Nephron (organoid): ENCODE measurements around the gene PNO1.

Experiments
- H3K27ac Mint-ChIP-seq, 3 experiments: 2 replicates each; pipeline ENCODE4 v1.8.0; 2020; ENCODE audit warnings: mixed read lengths in 3 of 3, mild to moderate bottlenecking in 2 of 3, moderate library complexity in 1 of 3
- H3K27me3 Mint-ChIP-seq: 2 replicates; pipeline ENCODE4 v1.8.0; 2021; ENCODE audit warnings: low read depth, mild to moderate bottlenecking, moderate library complexity, mixed read lengths
- H3K36me3 Mint-ChIP-seq: 2 replicates; pipeline ENCODE4 v1.8.0; 2020; ENCODE audit warnings: low read depth, mixed read lengths
- H3K4me1 Mint-ChIP-seq: 2 replicates; pipeline ENCODE4 v1.8.0; 2020; ENCODE audit warnings: mixed read lengths
- H3K4me3 Mint-ChIP-seq, 3 experiments: 2 replicates each; pipeline ENCODE4 v1.8.0; 2020; ENCODE audit warnings: mild to moderate bottlenecking in 3 of 3, mixed read lengths in 3 of 3, moderate library complexity in 2 of 3
- H3K9me3 Mint-ChIP-seq: 2 replicates; pipeline ENCODE4 v1.8.0; 2020; ENCODE audit warnings: mixed read lengths
- TF ChIP-seq, protein P1 (sequence below), 3 experiments: fragments of 200-600 bp; sonication (generic); IDR thresholded peaks; one replicate each; pipeline ENCODE4 v1.5.0; 2021; ENCODE audit warnings: antibody characterized with exemption in 3 of 3; ENCODE audit not compliant: unreplicated experiment in 3 of 3

The PNO1 gene

DNA sequence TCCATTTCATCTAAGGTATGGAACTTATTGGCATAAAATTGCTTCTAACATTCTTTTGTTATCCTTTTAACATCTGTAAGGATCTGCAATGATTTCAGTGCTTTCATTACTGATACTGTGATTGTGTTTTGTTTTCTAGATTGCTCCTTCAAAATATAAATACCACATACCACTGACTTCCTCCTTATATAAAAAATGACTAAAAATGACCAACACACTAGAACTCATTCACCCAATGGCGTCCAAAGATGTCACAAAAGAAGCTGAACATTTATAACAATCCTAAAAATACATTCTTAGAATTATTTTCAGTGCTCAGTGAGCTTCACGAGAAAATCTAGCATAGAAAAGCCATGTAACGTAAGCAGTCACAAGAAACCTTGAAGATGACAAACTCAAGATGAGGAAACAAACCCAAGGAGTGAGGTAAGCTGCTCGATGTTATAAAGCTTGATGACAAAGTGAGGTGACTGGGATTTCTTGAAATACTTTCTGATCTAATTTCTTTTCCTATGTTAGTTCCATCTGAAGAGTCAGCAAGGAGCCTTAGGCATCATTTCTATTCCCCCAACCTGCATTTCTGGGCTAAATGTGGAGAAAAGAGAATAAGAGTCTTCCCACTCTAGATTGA lies 42.6 kb downstream of the PNO1 start:
- H3K9me3 Mint-ChIP-seq: no peaks in the 10 kb centered on the region
- no peak overlapping the region for H3K27ac Mint-ChIP-seq
- peaks cover 29% of the 10 kb centered on the region for H3K4me1 Mint-ChIP-seq
- H3K36me3 Mint-ChIP-seq: peaks cover 3% of the 10 kb centered on the region
- H3K4me3 Mint-ChIP-seq: no peak overlapping the region
- TF ChIP-seq, protein P1, sequence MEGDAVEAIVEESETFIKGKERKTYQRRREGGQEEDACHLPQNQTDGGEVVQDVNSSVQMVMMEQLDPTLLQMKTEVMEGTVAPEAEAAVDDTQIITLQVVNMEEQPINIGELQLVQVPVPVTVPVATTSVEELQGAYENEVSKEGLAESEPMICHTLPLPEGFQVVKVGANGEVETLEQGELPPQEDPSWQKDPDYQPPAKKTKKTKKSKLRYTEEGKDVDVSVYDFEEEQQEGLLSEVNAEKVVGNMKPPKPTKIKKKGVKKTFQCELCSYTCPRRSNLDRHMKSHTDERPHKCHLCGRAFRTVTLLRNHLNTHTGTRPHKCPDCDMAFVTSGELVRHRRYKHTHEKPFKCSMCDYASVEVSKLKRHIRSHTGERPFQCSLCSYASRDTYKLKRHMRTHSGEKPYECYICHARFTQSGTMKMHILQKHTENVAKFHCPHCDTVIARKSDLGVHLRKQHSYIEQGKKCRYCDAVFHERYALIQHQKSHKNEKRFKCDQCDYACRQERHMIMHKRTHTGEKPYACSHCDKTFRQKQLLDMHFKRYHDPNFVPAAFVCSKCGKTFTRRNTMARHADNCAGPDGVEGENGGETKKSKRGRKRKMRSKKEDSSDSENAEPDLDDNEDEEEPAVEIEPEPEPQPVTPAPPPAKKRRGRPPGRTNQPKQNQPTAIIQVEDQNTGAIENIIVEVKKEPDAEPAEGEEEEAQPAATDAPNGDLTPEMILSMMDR (IDR thresholded peaks at IDR 0.05; ENCODE audit: unreplicated experiment in 3 of 3): no peak
- H3K27me3 Mint-ChIP-seq: no peaks in the 10 kb centered on the region

DNA sequence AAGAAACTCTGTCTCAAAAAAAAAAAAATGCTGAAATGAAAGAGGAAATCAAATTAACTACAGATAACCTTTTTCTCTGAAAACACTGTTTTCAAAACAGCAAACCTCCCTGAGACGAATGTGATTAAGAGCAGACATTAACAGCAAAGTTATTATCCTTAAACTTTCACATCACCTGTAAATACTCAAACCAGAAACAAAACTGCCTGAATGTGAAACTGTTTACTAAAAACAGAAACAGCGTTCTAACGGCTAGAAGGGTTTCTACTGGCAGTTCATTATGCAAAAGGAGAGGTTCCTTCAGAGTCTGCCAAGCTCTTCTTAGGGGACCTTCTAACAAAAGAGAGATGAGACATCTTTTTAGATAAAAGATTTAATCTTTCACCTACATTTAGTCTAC lies 45.9 kb downstream of the PNO1 start:
- TF ChIP-seq, protein P1 (IDR thresholded peaks at IDR 0.05; ENCODE audit: unreplicated experiment in 3 of 3): no peak
- peaks cover 8% of the 10 kb centered on the region for H3K36me3 Mint-ChIP-seq
- H3K4me1 Mint-ChIP-seq: peaks cover 23% of the 10 kb centered on the region
- H3K4me3 Mint-ChIP-seq: no peak overlapping the region
- H3K27me3 Mint-ChIP-seq: no peaks in the 10 kb centered on the region
- H3K27ac Mint-ChIP-seq: peak overlapping the region in 1 of 3 experiments; percentile 42
- no peaks in the 10 kb centered on the region for H3K9me3 Mint-ChIP-seq

DNA sequence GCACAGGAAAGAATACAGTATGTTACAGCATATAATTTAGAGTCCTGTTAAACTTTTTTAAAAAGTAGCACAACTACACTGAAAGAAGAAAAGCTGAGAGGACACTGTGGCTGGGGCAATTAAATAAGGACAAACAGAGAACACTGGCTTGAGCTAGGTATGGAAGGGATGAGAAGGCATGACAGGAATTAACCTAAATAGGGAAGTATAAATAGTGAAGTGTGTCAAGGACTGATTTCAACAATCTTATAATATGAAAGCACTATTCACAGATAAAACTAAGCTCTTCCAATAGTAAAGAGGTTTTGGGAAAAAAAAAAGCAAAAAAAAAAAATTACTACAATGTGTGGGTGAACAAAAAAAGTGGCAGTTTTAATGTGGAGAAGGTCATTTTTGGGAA lies 49.1 kb downstream of the PNO1 start:
- Mint-ChIP-seq H3K4me3 (no peak overlapping the region), H3K27ac (peak overlapping the region; percentile 4 to 10 (median 8)), H3K27me3 (no peaks in the 10 kb centered on the region), H3K4me1 (peaks cover 13% of the 10 kb centered on the region), H3K36me3 (peaks cover 23% of the 10 kb centered on the region), H3K9me3 (no peaks in the 10 kb centered on the region)
- TF ChIP-seq, protein P1 (IDR thresholded peaks at IDR 0.05; ENCODE audit: unreplicated experiment in 3 of 3): no peak

DNA sequence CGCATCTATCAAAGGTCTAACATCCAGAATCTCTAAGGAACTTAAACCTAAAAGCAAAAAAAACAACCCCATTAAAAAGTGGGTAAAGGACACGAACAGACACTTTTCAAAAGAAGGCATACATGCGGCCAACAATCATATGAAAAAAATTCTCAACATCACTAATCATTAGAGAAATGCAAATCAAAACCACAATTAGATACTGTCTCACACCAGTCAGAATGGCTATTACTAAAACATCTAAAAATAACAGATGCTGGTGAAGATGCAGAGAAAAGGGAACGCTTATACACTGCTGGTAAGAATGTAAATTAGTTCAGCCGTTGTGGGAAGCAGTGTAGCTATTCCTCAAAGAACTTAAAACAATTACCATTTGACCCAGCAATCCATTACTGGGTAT lies 56.7 kb downstream of the PNO1 start:
- TF ChIP-seq, protein P1 (IDR thresholded peaks at IDR 0.05; ENCODE audit: unreplicated experiment in 3 of 3): no peak
- no peak overlapping the region for H3K4me3 Mint-ChIP-seq
- no peaks in the 10 kb centered on the region for H3K9me3 Mint-ChIP-seq
- peaks cover 35% of the 10 kb centered on the region for H3K36me3 Mint-ChIP-seq
- H3K27ac Mint-ChIP-seq: no peak overlapping the region
- no peaks in the 10 kb centered on the region for H3K27me3 Mint-ChIP-seq
- peaks cover 40% of the 10 kb centered on the region for H3K4me1 Mint-ChIP-seq

DNA sequence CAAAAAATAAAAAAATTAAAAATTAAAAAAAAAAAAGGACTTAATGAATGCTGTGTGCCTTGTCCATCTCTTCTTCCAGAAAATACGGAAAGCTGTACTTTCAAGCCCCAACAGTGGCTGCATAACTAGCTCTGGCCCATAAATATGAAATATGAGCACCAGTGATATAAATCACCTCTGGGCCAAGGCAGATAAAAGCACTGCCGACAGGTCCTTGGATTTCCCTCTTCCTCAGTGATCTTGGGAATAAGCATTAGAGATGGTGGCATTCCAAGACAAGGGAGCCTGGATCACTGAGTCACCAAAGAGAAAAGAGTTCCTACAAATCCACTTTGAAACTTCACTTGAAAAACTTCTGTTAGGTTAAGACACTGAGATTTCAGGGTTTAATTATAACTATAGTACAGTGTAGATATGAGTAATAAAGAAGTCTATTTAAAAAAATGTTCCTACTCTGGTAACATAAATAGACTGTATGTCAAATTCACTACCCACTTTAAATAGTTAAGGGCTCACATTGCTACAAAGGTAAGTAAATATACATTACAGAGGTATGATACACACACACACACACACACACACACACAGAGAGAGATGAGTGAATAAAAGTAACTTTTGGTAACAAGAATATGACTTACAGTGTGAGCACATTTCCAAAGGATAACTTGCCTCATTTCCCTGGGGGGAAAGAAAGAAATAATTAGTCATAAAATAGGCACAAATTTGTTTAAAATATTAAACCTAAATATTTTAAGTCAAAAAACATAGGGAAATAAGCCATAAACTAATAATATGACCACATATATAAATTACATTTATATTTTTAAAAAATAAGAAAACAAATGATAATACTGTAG lies 59.0 kb downstream of the PNO1 start:
- Mint-ChIP-seq H3K9me3 (peaks cover 7% of the 10 kb centered on the region), H3K27ac (peak overlapping the region in 2 of 3 experiments; percentile 12 to 58), H3K36me3 (peaks cover 40% of the 10 kb centered on the region), H3K4me3 (no peak overlapping the region), H3K27me3 (no peaks in the 10 kb centered on the region), H3K4me1 (peaks cover 40% of the 10 kb centered on the region)
- TF ChIP-seq, protein P1 (IDR thresholded peaks at IDR 0.05; ENCODE audit: unreplicated experiment in 3 of 3): no peak
